ENCODE measurements around the gene ADAD2.

The ADAD2 gene

GRCh38 chr16:84224554-84224953 lies 33.6 kb downstream of the ADAD2 start:
- Histone ChIP-seq H2AFZ (ENCODE audit: low read depth) (no peak overlapping the region), H4K20me1 (ENCODE audit: insufficient read depth) (no peaks in the 10 kb centered on the region), H3K9ac (no peak overlapping the region), H3K27ac (no peak overlapping the region), H3K27me3 (ENCODE audit: insufficient read depth, low read depth) (peaks cover 40% of the 10 kb centered on the region), H3K4me1 (ENCODE audit: low read depth, poor library complexity, severe bottlenecking) (no peaks in the 10 kb centered on the region), H3K4me2 (no peak overlapping the region), H3K79me2 (ENCODE audit: insufficient read depth, low read depth) (no peaks in the 10 kb centered on the region), H3K4me3 (IDR thresholded peaks at IDR 0.05; ENCODE audit: insufficient read depth, low read depth, low read length) (no peak overlapping the region), H3K36me3 (ENCODE audit: insufficient read depth) (no peaks in the 10 kb centered on the region)
- TF ChIP-seq, protein P1, sequence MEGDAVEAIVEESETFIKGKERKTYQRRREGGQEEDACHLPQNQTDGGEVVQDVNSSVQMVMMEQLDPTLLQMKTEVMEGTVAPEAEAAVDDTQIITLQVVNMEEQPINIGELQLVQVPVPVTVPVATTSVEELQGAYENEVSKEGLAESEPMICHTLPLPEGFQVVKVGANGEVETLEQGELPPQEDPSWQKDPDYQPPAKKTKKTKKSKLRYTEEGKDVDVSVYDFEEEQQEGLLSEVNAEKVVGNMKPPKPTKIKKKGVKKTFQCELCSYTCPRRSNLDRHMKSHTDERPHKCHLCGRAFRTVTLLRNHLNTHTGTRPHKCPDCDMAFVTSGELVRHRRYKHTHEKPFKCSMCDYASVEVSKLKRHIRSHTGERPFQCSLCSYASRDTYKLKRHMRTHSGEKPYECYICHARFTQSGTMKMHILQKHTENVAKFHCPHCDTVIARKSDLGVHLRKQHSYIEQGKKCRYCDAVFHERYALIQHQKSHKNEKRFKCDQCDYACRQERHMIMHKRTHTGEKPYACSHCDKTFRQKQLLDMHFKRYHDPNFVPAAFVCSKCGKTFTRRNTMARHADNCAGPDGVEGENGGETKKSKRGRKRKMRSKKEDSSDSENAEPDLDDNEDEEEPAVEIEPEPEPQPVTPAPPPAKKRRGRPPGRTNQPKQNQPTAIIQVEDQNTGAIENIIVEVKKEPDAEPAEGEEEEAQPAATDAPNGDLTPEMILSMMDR (conservative IDR thresholded peaks at IDR 0.05; ENCODE audit: low read depth, low read length), result no peak

- no peaks in the 10 kb centered on the region for H4K20me1 ChIP-seq (ENCODE audit: insufficient read depth)
- H3K27me3 ChIP-seq (ENCODE audit: insufficient read depth, low read depth), result peaks cover 40% of the 10 kb centered on the region
- no peaks in the 10 kb centered on the region for H3K36me3 ChIP-seq (ENCODE audit: insufficient read depth)
- H3K27ac ChIP-seq, result no peak overlapping the region
- H3K9ac ChIP-seq, result no peak overlapping the region
- no peaks in the 10 kb centered on the region for H3K79me2 ChIP-seq (ENCODE audit: insufficient read depth, low read depth)
- TF ChIP-seq, protein P1 (conservative IDR thresholded peaks at IDR 0.05; ENCODE audit: low read depth, low read length), result no peak
- no peak overlapping the region for H2AFZ ChIP-seq (ENCODE audit: low read depth)
- no peak overlapping the region for H3K4me3 ChIP-seq (IDR thresholded peaks at IDR 0.05; ENCODE audit: insufficient read depth, low read depth, low read length)
- H3K4me2 ChIP-seq, result no peak overlapping the region
- no peaks in the 10 kb centered on the region for H3K4me1 ChIP-seq (ENCODE audit: low read depth, poor library complexity, severe bottlenecking)
These were observed 34.2 kb downstream of the ADAD2 start for GRCh38 chr16:84225126-84225525.

- no peak overlapping the region for H3K4me3 ChIP-seq (IDR thresholded peaks at IDR 0.05; ENCODE audit: insufficient read depth, low read depth, low read length)
- no peak overlapping the region for H3K4me2 ChIP-seq
- no peaks in the 10 kb centered on the region for H3K4me1 ChIP-seq (ENCODE audit: low read depth, poor library complexity, severe bottlenecking)
- H3K36me3 ChIP-seq (ENCODE audit: insufficient read depth), result no peaks in the 10 kb centered on the region
- no peaks in the 10 kb centered on the region for H4K20me1 ChIP-seq (ENCODE audit: insufficient read depth)
- peaks cover 43% of the 10 kb centered on the region for H3K27me3 ChIP-seq (ENCODE audit: insufficient read depth, low read depth)
- TF ChIP-seq, protein P1 (conservative IDR thresholded peaks at IDR 0.05; ENCODE audit: low read depth, low read length), result no peak
- H2AFZ ChIP-seq (ENCODE audit: low read depth), result no peak overlapping the region
- H3K79me2 ChIP-seq (ENCODE audit: insufficient read depth, low read depth), result no peaks in the 10 kb centered on the region
- no peak overlapping the region for H3K27ac ChIP-seq
- H3K9ac ChIP-seq, result no peak overlapping the region
These were observed 34.6 kb downstream of the ADAD2 start for GRCh38 chr16:84225571-84225970.

GRCh38 chr16:84226026-84226425 lies 35.1 kb downstream of the ADAD2 start:
- Histone ChIP-seq H4K20me1 (ENCODE audit: insufficient read depth) (no peaks in the 10 kb centered on the region), H3K27ac (no peak overlapping the region), H2AFZ (ENCODE audit: low read depth) (no peak overlapping the region), H3K4me2 (no peak overlapping the region), H3K4me3 (IDR thresholded peaks at IDR 0.05; ENCODE audit: insufficient read depth, low read depth, low read length) (no peak overlapping the region), H3K27me3 (ENCODE audit: insufficient read depth, low read depth) (peaks cover 44% of the 10 kb centered on the region), H3K9ac (no peak overlapping the region), H3K79me2 (ENCODE audit: insufficient read depth, low read depth) (no peaks in the 10 kb centered on the region), H3K4me1 (ENCODE audit: low read depth, poor library complexity, severe bottlenecking) (no peaks in the 10 kb centered on the region), H3K36me3 (ENCODE audit: insufficient read depth) (no peaks in the 10 kb centered on the region)
- TF ChIP-seq, protein P1 (conservative IDR thresholded peaks at IDR 0.05; ENCODE audit: low read depth, low read length), result no peak
